AG04450 (cell line): ENCODE data around the gene TNFRSF19. TPM values are rescaled to one million over a fixed set of nuclear protein-coding genes. Genes with fewer than 3 reads are reported as not detected.

ENCODE experiments used
- CTCF ChIA-PET: fragments of 300-600, 350-600 bp; formaldehyde crosslinking; extraction: SDS; loops from one replicate; lab custom pipeline; 2022; ENCODE audit warnings: antibody characterized with exemption, inconsistent platforms; lab: Charles Lee
- POLR2A ChIA-PET: fragments of 350-600 bp; formaldehyde crosslinking; extraction: SDS; loops from one replicate; lab custom pipeline; 2021; ENCODE audit warnings: antibody characterized with exemption, inconsistent platforms; lab: Yijun Ruan, JAX
- DNase-seq: peaks from one replicate; pipeline ENCODE4 v3.0.0-alpha.2; 2011; ENCODE audit warnings: low read depth, low spot score
- H3K27ac ChIP-seq: one replicate; pipeline ENCODE4 v1.5.1; 2012; ENCODE audit warnings: low read depth, low read length, control low read depth
- H3K27me3 ChIP-seq: one replicate; pipeline ENCODE4 v1.6.0; 2012; ENCODE audit warnings: low read length; ENCODE audit not compliant: control insufficient read depth, insufficient read depth
- H3K4me3 ChIP-seq: 2 replicates; pipeline ENCODE4 v1.5.1; 2011; ENCODE audit warnings: mild to moderate bottlenecking, low read depth, low read length, control low read depth
- H3K9me3 ChIP-seq: 2 replicates; pipeline ENCODE4 v1.5.1; 2012; ENCODE audit warnings: low read length; ENCODE audit not compliant: control insufficient read depth, insufficient read depth
- polyA plus RNA-seq: library from polyadenylated mRNA; depleted of rRNA; stranded (reverse); fragments of >200 nt; gene quantifications from 2 replicates; pipeline ENCODE4 v1.2.3, GENCODE V29; 2011
- TF ChIP-seq, protein P1 (sequence below): IDR thresholded peaks from 2 replicates; pipeline ENCODE4 v1.5.1; 2011; ENCODE audit warnings: low read depth, low read length, control low read depth, inconsistent platforms

TNFRSF19 gene
- polyA plus RNA-seq, 1 experiment, result 183 TPM

DNA sequence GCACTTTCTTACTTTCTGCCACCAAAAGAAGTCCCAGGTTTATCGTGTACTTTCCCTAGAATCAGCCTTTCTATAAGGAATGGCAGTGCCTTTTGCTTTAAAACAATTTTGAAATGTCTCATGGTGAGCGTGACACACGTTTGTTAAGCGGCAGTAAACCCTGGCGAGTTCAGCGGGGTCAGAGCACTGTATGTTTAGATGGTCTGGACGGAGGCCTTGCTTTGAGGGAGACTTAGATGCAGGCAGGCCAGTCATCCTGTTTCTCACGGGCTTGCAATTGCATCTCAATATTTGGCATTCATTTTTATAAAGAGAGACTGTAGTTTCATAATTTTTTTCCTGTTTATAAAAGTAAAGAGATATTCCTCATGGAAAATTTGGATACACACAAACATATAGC lies 96.4 kb downstream of the TNFRSF19 start:
- H3K4me3 ChIP-seq, result no peak overlapping the region
- TF ChIP-seq, protein P1, sequence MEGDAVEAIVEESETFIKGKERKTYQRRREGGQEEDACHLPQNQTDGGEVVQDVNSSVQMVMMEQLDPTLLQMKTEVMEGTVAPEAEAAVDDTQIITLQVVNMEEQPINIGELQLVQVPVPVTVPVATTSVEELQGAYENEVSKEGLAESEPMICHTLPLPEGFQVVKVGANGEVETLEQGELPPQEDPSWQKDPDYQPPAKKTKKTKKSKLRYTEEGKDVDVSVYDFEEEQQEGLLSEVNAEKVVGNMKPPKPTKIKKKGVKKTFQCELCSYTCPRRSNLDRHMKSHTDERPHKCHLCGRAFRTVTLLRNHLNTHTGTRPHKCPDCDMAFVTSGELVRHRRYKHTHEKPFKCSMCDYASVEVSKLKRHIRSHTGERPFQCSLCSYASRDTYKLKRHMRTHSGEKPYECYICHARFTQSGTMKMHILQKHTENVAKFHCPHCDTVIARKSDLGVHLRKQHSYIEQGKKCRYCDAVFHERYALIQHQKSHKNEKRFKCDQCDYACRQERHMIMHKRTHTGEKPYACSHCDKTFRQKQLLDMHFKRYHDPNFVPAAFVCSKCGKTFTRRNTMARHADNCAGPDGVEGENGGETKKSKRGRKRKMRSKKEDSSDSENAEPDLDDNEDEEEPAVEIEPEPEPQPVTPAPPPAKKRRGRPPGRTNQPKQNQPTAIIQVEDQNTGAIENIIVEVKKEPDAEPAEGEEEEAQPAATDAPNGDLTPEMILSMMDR, result no peak
- no peak for DNase-seq
- no peaks in the 10 kb centered on the region for H3K9me3 ChIP-seq
- ChIA-PET CTCF (interaction anchor here (0.7 kb wide), 1 partner anchor 32 kb away, joined by 3 read pairs; no protein-coding TSS in a partner anchor), POLR2A (interaction anchor here (0.7 kb wide), 1 partner anchor 200 kb away, joined by 5 read pairs; no protein-coding TSS in a partner anchor)
- H3K27ac ChIP-seq, result peak overlapping the region; percentile 23
- no peaks in the 10 kb centered on the region for H3K27me3 ChIP-seq

DNA sequence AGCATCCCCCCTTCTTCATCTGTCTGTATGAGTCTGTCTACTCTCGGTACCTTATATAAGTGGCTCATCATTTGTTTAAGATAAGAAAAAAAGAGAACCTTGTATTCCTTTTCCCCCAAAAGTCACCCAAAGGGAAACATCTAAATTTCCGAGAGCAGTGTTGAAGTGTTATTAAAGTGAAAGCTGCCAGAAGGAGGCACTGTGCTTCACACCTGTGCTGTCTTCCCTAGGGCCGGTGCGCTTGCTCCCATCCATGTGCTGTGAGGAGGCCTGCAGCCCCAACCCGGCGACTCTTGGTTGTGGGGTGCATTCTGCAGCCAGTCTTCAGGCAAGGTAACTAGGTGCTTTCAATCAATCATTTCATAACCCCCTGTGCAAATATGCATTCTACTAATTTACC lies 97.5 kb downstream of the TNFRSF19 start:
- POLR2A ChIA-PET, result no interaction called here
- Histone ChIP-seq H3K27me3 (no peaks in the 10 kb centered on the region), H3K4me3 (no peak overlapping the region), H3K9me3 (no peaks in the 10 kb centered on the region), H3K27ac (no peak overlapping the region)
- TF ChIP-seq, protein P1, result no peak
- DNase-seq, result no peak
- CTCF ChIA-PET, result no interaction called here

DNA sequence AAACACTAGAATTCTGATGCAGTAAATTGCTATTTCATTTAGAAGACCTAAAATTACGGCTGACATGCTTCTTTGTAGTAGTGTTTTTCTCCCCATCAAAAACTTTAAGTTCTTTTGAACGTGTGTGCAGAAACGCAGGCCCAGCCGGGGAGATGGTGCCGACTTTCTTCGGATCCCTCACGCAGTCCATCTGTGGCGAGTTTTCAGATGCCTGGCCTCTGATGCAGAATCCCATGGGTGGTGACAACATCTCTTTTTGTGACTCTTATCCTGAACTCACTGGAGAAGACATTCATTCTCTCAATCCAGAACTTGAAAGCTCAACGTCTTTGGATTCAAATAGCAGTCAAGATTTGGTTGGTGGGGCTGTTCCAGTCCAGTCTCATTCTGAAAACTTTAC lies 98.3 kb downstream of the TNFRSF19 start:
- H3K9me3 ChIP-seq, result no peaks in the 10 kb centered on the region
- H3K27ac ChIP-seq, result no peak overlapping the region
- TF ChIP-seq, protein P1, result no peak
- no peak for DNase-seq
- ChIA-PET POLR2A (no interaction called here), CTCF (no interaction called here)
- H3K27me3 ChIP-seq, result no peaks in the 10 kb centered on the region
- H3K4me3 ChIP-seq, result no peak overlapping the region

DNA sequence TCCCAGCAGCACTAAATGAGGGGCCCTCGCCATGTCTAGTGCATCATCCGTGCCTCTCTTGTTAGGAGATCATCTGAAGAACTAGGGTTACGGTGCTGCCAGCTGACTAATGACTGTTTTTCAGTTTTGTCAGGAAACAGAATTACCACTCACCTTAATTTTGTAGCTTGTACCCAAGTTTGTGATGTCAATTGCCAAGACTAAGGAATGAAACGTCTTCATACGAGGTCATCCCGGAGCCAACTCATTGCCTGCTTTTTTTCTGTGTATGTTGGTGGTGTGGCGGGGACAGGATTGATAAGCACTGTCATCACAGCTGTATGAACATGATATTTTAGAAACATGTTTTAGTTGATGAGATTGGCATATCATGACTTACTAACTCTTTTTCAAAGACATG lies 100.6 kb downstream of the TNFRSF19 start:
- H3K27ac ChIP-seq, result no peak overlapping the region
- POLR2A ChIA-PET, result interaction anchor here (1.4 kb wide), 1 partner anchor 203 kb away, joined by 3 read pairs; no protein-coding TSS in a partner anchor
- CTCF ChIA-PET, result no interaction called here
- H3K27me3 ChIP-seq, result no peaks in the 10 kb centered on the region
- H3K4me3 ChIP-seq, result no peak overlapping the region
- TF ChIP-seq, protein P1, result no peak
- no peak for DNase-seq
- no peaks in the 10 kb centered on the region for H3K9me3 ChIP-seq

DNA sequence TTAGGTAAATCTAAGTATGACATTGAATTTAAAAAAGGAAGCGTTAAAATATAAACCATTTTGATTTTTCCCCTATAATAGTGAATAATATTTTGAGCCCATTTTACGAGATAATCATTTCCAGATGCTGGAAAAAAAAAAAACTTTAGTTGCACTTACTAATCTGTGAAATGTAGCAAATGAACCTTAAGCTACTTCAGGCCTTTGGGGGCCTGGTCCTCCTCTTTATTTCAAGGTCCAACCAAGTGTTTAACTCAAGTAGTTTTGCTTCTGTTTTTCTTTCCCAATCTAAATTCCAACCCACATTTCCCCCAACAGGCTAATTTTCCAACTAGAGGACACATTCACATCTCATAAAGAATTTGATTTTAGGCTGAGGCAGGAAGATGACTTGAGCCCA lies 101.2 kb downstream of the TNFRSF19 start:
- ChIA-PET POLR2A (interaction anchor here (0.5 to 1.4 kb wide), 4 partner anchors 10 to 204 kb away, joined by 3 to 5 read pairs (median 4); no protein-coding TSS in a partner anchor), CTCF (interaction anchor here (1.0 kb wide), 1 partner anchor 93 kb away, joined by 3 read pairs; no protein-coding TSS in a partner anchor)
- DNase-seq, result no peak
- no peaks in the 10 kb centered on the region for H3K9me3 ChIP-seq
- TF ChIP-seq, protein P1, result no peak
- peak overlapping the region; percentile 89 for H3K27ac ChIP-seq
- H3K27me3 ChIP-seq, result no peaks in the 10 kb centered on the region
- H3K4me3 ChIP-seq, result no peak overlapping the region
